ENCODE results near the gene DLEC1.

DNA sequence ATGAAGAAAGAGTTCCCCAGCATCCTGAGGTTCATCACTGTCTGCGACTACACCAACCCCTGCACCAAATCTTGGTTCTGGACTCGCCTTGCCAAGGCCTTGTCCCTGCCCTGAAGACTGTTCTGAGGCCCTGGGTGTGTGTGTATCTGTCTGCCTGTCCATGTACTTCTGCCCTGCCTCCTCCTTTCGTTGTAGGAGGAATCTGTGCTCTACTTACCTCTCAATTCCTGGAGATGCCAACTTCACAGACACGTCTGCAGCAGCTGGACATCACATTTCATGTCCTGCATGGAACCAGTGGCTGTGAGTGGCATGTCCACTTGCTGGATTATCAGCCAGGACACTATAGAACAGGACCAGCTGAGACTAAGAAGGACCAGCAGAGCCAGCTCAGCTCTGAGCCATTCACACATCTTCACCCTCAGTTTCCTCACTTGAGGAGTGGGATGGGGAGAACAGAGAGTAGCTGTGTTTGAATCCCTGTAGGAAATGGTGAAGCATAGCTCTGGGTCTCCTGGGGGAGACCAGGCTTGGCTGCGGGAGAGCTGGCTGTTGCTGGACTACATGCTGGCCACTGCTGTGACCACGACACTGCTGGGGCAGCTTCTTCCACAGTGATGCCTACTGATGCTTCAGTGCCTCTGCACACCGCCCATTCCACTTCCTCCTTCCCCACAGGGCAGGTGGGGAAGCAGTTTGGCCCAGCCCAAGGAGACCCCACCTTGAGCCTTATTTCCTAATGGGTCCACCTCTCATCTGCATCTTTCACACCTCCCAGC is 102.4 kb downstream of the DLEC1 start:
- no peak for TF ChIP-seq CTCF (IDR thresholded peaks at IDR 0.05)
- TF ChIP-seq POLR2A (IDR thresholded peaks at IDR 0.05) = no peak
